K562 (cell line): ENCODE measurements around the gene SCN5A. TPM values are rescaled to one million over a fixed set of nuclear protein-coding genes. Genes with fewer than 3 reads are reported as not detected.

Experiments used
- ATAC-seq: fragments of 200-7000 bp; cut with Tn5 transposase; 3 replicates; pipeline ENCODE4 v1.9.1; 2020; ENCODE audit warnings: moderate library complexity
- BruUV-seq: library from RNA; stranded (reverse); fragments of 400-500 nt; replicated peaks from 2 replicates; lab custom pipeline; 2021; lab: Mats Ljungman, UMichigan
- CTCF ChIA-PET: fragments of 300-600 bp; formaldehyde crosslinking; extraction: SDS; loops from one replicate; lab custom pipeline; 2021; ENCODE audit warnings: low intra/inter-chr PET ratio; lab: Yijun Ruan, JAX
- POLR2A ChIA-PET: fragments of 300-600, 350-650 bp; sonication (Branson Sonifier 250); formaldehyde crosslinking; extraction: SDS; loops from one replicate; lab custom pipeline; 2021; ENCODE audit warnings: antibody characterized with exemption, inconsistent platforms; lab: Yijun Ruan, JAX
- DNase-seq, 4 experiments: peaks; one replicate each; pipeline versions ENCODE4 v3.0.0 to v3.0.0-alpha.2; 2011 to 2018; ENCODE audit warnings: low spot score in 3 of 4, mixed read lengths in 3 of 4; ENCODE audit errors: extremely low read depth in 1 of 4
- FAIRE-seq: peaks from 2 replicates; lab custom pipeline; 2011; peaks lifted over from hg19 to GRCh38; lab: Jason Lieb, UNC
- H2AFZ ChIP-seq: 2 replicates; pipeline ENCODE4 v1.6.0; 2011; ENCODE audit warnings: low read depth, low read length, control low read depth, inconsistent platforms
- H3K27ac ChIP-seq: fragments of 200-600 bp; 3 replicates; pipeline ENCODE4 v1.8.0; 2011; ENCODE audit warnings: low read depth, mild to moderate bottlenecking, control low read depth, inconsistent platforms, low read length, moderate library complexity, mixed read lengths; ENCODE audit errors: extremely low read depth
- H3K27me3 ChIP-seq, 2 experiments: fragments of 300-600 bp in 1 of 2; 2 replicates in 1 of 2; 3 replicates in 1 of 2; pipeline versions ENCODE4 v1.6.0 to v1.8.0; 2011; ENCODE audit warnings: inconsistent platforms in 2 of 2, low read length in 2 of 2, mild to moderate bottlenecking in 1 of 2, mixed read lengths in 1 of 2, moderate library complexity in 1 of 2; ENCODE audit not compliant: control insufficient read depth in 2 of 2, insufficient read depth in 2 of 2
- H3K36me3 ChIP-seq: fragments of 300-600 bp; 3 replicates; pipeline ENCODE4 v1.8.0; 2011; ENCODE audit warnings: mild to moderate bottlenecking, low read length, inconsistent platforms; ENCODE audit not compliant: control insufficient read depth, insufficient read depth
- H3K4me1 ChIP-seq, 2 experiments: fragments of 200-600 bp in 1 of 2; replicated peaks in 1 of 2; 2 replicates in 1 of 2; 3 replicates in 1 of 2; pipeline versions ENCODE4 v1.5.1 to v1.8.0; 2011; ENCODE audit warnings: inconsistent platforms in 2 of 2, low read length in 2 of 2, mild to moderate bottlenecking in 1 of 2, mixed read lengths in 1 of 2, moderate library complexity in 1 of 2; ENCODE audit not compliant: control insufficient read depth in 2 of 2, insufficient read depth in 2 of 2
- H3K4me2 ChIP-seq: 2 replicates; pipeline ENCODE4 v1.6.1; 2011; ENCODE audit warnings: low read length, control low read depth, inconsistent platforms, mixed read lengths; ENCODE audit not compliant: insufficient read depth
- H3K4me3 ChIP-seq: fragments of 200-600 bp; sonication (generic), shearing (Covaris generic); 2 replicates; pipeline ENCODE4 v1.5.1; 2016; ENCODE audit warnings: control low read depth, inconsistent platforms
- H3K79me2 ChIP-seq: fragments of 200-600 bp; 3 replicates; pipeline ENCODE4 v1.8.0; 2011; ENCODE audit warnings: low read length, inconsistent platforms; ENCODE audit not compliant: control insufficient read depth, insufficient read depth
- H3K9ac ChIP-seq, 2 experiments: 2 replicates each; pipeline versions ENCODE4 v1.6.0 to v1.6.1; 2011; ENCODE audit warnings: low read depth in 2 of 2, low read length in 2 of 2, control low read depth in 1 of 2, inconsistent platforms in 1 of 2, mild to moderate bottlenecking in 1 of 2, mixed read lengths in 1 of 2; ENCODE audit not compliant: insufficient read depth in 1 of 2
- H3K9me1 ChIP-seq: one replicate; pipeline ENCODE4 v1.6.0; 2011; ENCODE audit warnings: inconsistent platforms, mild to moderate bottlenecking, low read length, moderate library complexity; ENCODE audit not compliant: control insufficient read depth, insufficient read depth
- H3K9me3 ChIP-seq: replicated peaks from 2 replicates; pipeline ENCODE4 v1.5.1; 2011; ENCODE audit warnings: low read depth, low read length, inconsistent platforms; ENCODE audit not compliant: control insufficient read depth, insufficient read depth
- H4K20me1 ChIP-seq: replicated peaks from 2 replicates; pipeline ENCODE4 v1.6.1; 2011; ENCODE audit warnings: low read length, inconsistent platforms, mixed read lengths; ENCODE audit not compliant: control insufficient read depth, insufficient read depth
- EGR1 ChIP-seq: fragments of 450-650 bp; conservative IDR thresholded peaks from 2 replicates; pipeline ENCODE4 v1.6.1; 2017; ENCODE audit warnings: mild to moderate bottlenecking
- SAP30 ChIP-seq: fragments of 200-600 bp; sonication (generic); IDR thresholded peaks from 2 replicates; pipeline ENCODE4 v1.6.1; 2012; ENCODE audit warnings: borderline replicate concordance, low read depth, mild to moderate bottlenecking, moderate library complexity, low read length, control low read depth, inconsistent platforms; ENCODE audit not compliant: insufficient read depth, poor library complexity, severe bottlenecking
- SMARCC2 ChIP-seq: fragments of 450-650 bp; IDR thresholded peaks from 2 replicates; pipeline ENCODE4 v1.6.1; 2017; ENCODE audit warnings: antibody characterized with exemption, moderate library complexity, mild to moderate bottlenecking, low read depth
- ZNF436 ChIP-seq: fragments of 250-450, 450-650 bp; sonication (Bioruptor Pico); formaldehyde crosslinking; IDR thresholded peaks from 2 replicates; pipeline ENCODE4 v1.7.0; 2020; ENCODE audit warnings: mild to moderate bottlenecking
- WGBS: fragments of 100-300 bp; shearing (Covaris generic); methylation state at CpG from one replicate; pipeline ENCODE4 v1.1.6; 2016; ENCODE audit warnings: low coverage, mixed read lengths; ENCODE audit not compliant: insufficient coverage; ENCODE audit errors: missing lambda C conversion rate; 5-methylcytosine and 5-hydroxymethylcytosine counted together
- in situ Hi-C: fragments of 300-500 bp; cut with MboI; formaldehyde crosslinking; loops from 4 replicates; pipeline ENCODE4 v1.15.0; 2018; ENCODE audit warnings: inconsistent platforms, mixed read lengths
- intact Hi-C: fragments of 100-400 bp; cut with micrococcal nuclease; formaldehyde crosslinking; loops from 2 replicates; pipeline ENCODE4 v1.14.2; 2022
- polyA plus RNA-seq, 8 experiments: library from polyadenylated mRNA; depleted of rRNA in 4 of 8; stranded (reverse) in 5 of 8; unstranded in 3 of 8; fragments of >200 nt; fragmentation: Nextera tagmentation in 2 of 8; fragmentation: Illumina TruSeq in 1 of 8; extraction: Ambion mirVana in 2 of 8; extraction: Trizol in 1 of 8; gene quantifications; 2 replicates each; pipeline versions ENCODE4 v1.2.1 to v1.2.3, GENCODE V29; 2011 to 2014; ENCODE audit warnings: inconsistent platforms in 1 of 8, missing spikeins in 1 of 8
- total RNA-seq, 7 experiments: library from RNA; depleted of rRNA in 6 of 7; stranded (reverse); fragments of >200 nt in 6 of 7; fragmentation: Illumina TruSeq in 2 of 7; extraction: Trizol in 2 of 7; gene quantifications; 2 replicates each; pipeline versions ENCODE4 v1.2.1 to v1.2.3, GENCODE V29; 2011 to 2021; ENCODE audit warnings: low replicate concordance in 1 of 7
- TF ChIP-seq, protein P1 (sequence below): fragments of 450-650 bp; formaldehyde crosslinking; IDR thresholded peaks from 2 replicates; pipeline ENCODE4 v1.4.0; 2020; ENCODE audit warnings: mild to moderate bottlenecking, moderate library complexity

SCN5A gene
- total and polyA plus RNA-seq, 9 of the 15 experiments (the other 6 are each of a cell fraction or from before 2014, with no cell fraction given), result 0.07 to 1.4 (median 0.21) TPM; not detected in 2

DNA sequence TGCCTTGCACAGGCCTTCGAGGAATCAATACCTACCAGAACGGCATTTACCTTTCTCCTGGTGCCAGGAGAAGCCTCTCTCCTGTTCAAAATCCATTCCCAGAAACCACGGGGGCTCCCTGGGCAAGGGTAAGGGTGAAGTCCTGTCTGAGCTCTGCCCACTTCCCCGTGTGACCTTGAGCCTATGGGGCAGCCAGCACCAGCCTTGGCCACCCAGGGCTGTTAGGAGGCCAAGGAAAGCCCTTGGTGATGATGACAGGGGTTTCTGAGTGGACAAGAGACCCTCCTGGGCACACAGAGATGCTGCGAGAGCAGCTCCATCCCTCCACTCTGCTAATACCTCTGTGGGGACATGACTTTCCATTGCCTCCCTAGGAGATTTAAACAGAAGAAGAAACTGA is 5.9 kb downstream of the SCN5A start:
- no peak overlapping the region for H2AFZ ChIP-seq
- no peak for TF ChIP-seq ZNF436
- TF ChIP-seq, protein P1, sequence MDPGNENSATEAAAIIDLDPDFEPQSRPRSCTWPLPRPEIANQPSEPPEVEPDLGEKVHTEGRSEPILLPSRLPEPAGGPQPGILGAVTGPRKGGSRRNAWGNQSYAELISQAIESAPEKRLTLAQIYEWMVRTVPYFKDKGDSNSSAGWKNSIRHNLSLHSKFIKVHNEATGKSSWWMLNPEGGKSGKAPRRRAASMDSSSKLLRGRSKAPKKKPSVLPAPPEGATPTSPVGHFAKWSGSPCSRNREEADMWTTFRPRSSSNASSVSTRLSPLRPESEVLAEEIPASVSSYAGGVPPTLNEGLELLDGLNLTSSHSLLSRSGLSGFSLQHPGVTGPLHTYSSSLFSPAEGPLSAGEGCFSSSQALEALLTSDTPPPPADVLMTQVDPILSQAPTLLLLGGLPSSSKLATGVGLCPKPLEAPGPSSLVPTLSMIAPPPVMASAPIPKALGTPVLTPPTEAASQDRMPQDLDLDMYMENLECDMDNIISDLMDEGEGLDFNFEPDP (CRISPR knock-in tag), result no peak
- TF ChIP-seq SAP30, result no peak
- TF ChIP-seq EGR1, result no peak
- TF ChIP-seq SMARCC2, result no peak
- in situ Hi-C loops, result no loop called here
- ChIA-PET POLR2A (interaction anchor here (1.5 kb wide), 1 partner anchor 9 kb away, joined by 4 read pairs; no protein-coding TSS in a partner anchor), CTCF (no interaction called here)
- no peaks in the 10 kb centered on the region for H3K4me1 ChIP-seq
- no peaks in the 10 kb centered on the region for H3K9me1 ChIP-seq
- H3K4me2 ChIP-seq, result no peak overlapping the region
- FAIRE-seq (no peak), ATAC-seq (no peak), DNase-seq (no peak)
- H3K9ac ChIP-seq, result no peak overlapping the region
- no peak overlapping the region for H3K27ac ChIP-seq
- no peaks in the 10 kb centered on the region for H3K79me2 ChIP-seq
- H3K9me3 ChIP-seq, result no peaks in the 10 kb centered on the region
- intact Hi-C loops, result no loop called here
- peaks cover 15% of the 10 kb centered on the region for H4K20me1 ChIP-seq
- 0% methylated on average over 5 of the region's 5 CpGs for WGBS
- no peak overlapping the region for H3K4me3 ChIP-seq
- no TSS peak for BruUV-seq
- no peaks in the 10 kb centered on the region for H3K36me3 ChIP-seq
- peaks cover 46 to 81% of the 10 kb centered on the region in 2 experiments; a peak in 4 of 5 replicates for H3K27me3 ChIP-seq
